Activated CD4-positive, alpha-beta T cell treated with anti-CD3 and anti-CD28 coated beads for 1 hour (primary cell): ENCODE measurements around the gene MLN.

ENCODE experiments used
- DNase-seq: peaks from one replicate; pipeline ENCODE4 v3.0.0-alpha.2; 2020

The MLN gene

GRCh38 chr6:33813990-33814985 lies 10.5 kb upstream of the MLN start:
- DNase-seq: no peak

- DNase-seq: no peak
Measured at GRCh38 chr6:33813246-33813904, 9.6 kb upstream of the MLN start.

- DNase-seq: no peak
Measured at GRCh38 chr6:33812669-33813068, 8.9 kb upstream of the MLN start.

GRCh38 chr6:33809594-33809993 lies 5.8 kb upstream of the MLN start:
- no peak for DNase-seq

GRCh38 chr6:33808641-33809180 lies 4.9 kb upstream of the MLN start:
- no peak for DNase-seq

GRCh38 chr6:33807606-33808005 lies 3.8 kb upstream of the MLN start:
- DNase-seq: no peak

- DNase-seq: no peak
Measured at GRCh38 chr6:33806841-33807240, 3.0 kb upstream of the MLN start.

GRCh38 chr6:33802186-33802958 lies 1.4 kb downstream of the MLN start:
- no peak for DNase-seq

GRCh38 chr6:33801611-33802010 lies 2.2 kb downstream of the MLN start:
- DNase-seq: no peak

- no peak for DNase-seq
Measured at GRCh38 chr6:33800248-33800969, 3.4 kb downstream of the MLN start.

GRCh38 chr6:33799454-33800113 lies 4.2 kb downstream of the MLN start:
- DNase-seq: no peak

GRCh38 chr6:33798343-33798848 lies 5.4 kb downstream of the MLN start:
- no peak for DNase-seq

- DNase-seq: no peak
Measured at GRCh38 chr6:33797626-33798342, 6.0 kb downstream of the MLN start.

GRCh38 chr6:33794910-33795623 lies 8.7 kb downstream of the MLN start:
- no peak for DNase-seq

- no peak for DNase-seq
Measured at GRCh38 chr6:33792981-33793380, 10.8 kb downstream of the MLN start.

GRCh38 chr6:33791620-33792019 lies 12.2 kb downstream of the MLN start:
- no peak for DNase-seq

GRCh38 chr6:33790910-33791309 lies 12.9 kb downstream of the MLN start:
- DNase-seq: no peak

- no peak for DNase-seq
Measured at GRCh38 chr6:33790379-33790778, 13.4 kb downstream of the MLN start.

GRCh38 chr6:33789550-33789895 lies 14.3 kb downstream of the MLN start:
- no peak for DNase-seq
